ENCODE data around the gene RNU5D-1. TPM values are rescaled to one million over a fixed set of nuclear protein-coding genes. Genes with fewer than 3 reads are reported as not detected.

The RNU5D-1 gene
- total RNA-seq, 2 donors from 2014 or later, result not detected

- no peaks in the 10 kb centered on the region for H3K9me3 ChIP-seq (ENCODE audit: control insufficient read depth, low read length)
- Mint-ChIP-seq H3K27me3 (ENCODE audit: insufficient read depth) (peaks cover 9% of the 10 kb centered on the region), H3K4me3 (no peak overlapping the region), H3K4me1 (peaks cover 20% of the 10 kb centered on the region), H3K27ac (peak overlapping the region; percentile 98), H3K36me3 (ENCODE audit: low read depth) (no peaks in the 10 kb centered on the region), H3K9me3 (peaks cover under 1% of the 10 kb centered on the region)
- H3K4me1 ChIP-seq (ENCODE audit: control insufficient read depth, insufficient read depth, low read length), result peaks cover 10% of the 10 kb centered on the region
- peak; percentile 90 for DNase-seq
- H3K9ac ChIP-seq (ENCODE audit: extremely low read depth, low read length, poor library complexity, severe bottlenecking), result no peak overlapping the region
- TF ChIP-seq CTCF (conservative IDR thresholded peaks at IDR 0.05), result no peak
- no peaks in the 10 kb centered on the region for H3K27me3 ChIP-seq (ENCODE audit: control insufficient read depth, insufficient read depth, low read length, poor library complexity, severe bottlenecking)
- no peaks in the 10 kb centered on the region for H3K36me3 ChIP-seq (ENCODE audit: control insufficient read depth, insufficient read depth, low read length)
- WGBS, 2 experiments (ENCODE audit: insufficient coverage in 1 of 2, insufficient read length in 1 of 2), result 58 to 69% methylated on average over 7 to 12 of the region's 14 CpGs
- H3K27ac ChIP-seq (ENCODE audit: low read depth, low read length), result peak overlapping the region; percentile 79
- H3K4me3 ChIP-seq (ENCODE audit: low read length), result no peak overlapping the region
Measured at GRCh38 chr1:44721485-44722361, 9.2 kb downstream of the RNU5D-1 start.

GRCh38 chr1:44720281-44720680 lies 10.7 kb downstream of the RNU5D-1 start:
- peaks cover 9% of the 10 kb centered on the region for H3K27me3 Mint-ChIP-seq (ENCODE audit: insufficient read depth)
- H3K4me1 Mint-ChIP-seq, result peaks cover 10% of the 10 kb centered on the region
- peaks cover 7% of the 10 kb centered on the region for H3K4me1 ChIP-seq (ENCODE audit: control insufficient read depth, insufficient read depth, low read length)
- no peaks in the 10 kb centered on the region for H3K27me3 ChIP-seq (ENCODE audit: control insufficient read depth, insufficient read depth, low read length, poor library complexity, severe bottlenecking)
- H3K27ac Mint-ChIP-seq, result no peak overlapping the region
- no peaks in the 10 kb centered on the region for H3K36me3 Mint-ChIP-seq (ENCODE audit: low read depth)
- H3K4me3 Mint-ChIP-seq, result no peak overlapping the region
- H3K9ac ChIP-seq (ENCODE audit: extremely low read depth, low read length, poor library complexity, severe bottlenecking), result no peak overlapping the region
- no peaks in the 10 kb centered on the region for H3K36me3 ChIP-seq (ENCODE audit: control insufficient read depth, insufficient read depth, low read length)
- H3K4me3 ChIP-seq (ENCODE audit: low read length), result no peak overlapping the region
- no peak for TF ChIP-seq CTCF (conservative IDR thresholded peaks at IDR 0.05)
- DNase-seq, result no peak
- no peaks in the 10 kb centered on the region for H3K9me3 ChIP-seq (ENCODE audit: control insufficient read depth, low read length)
- H3K9me3 Mint-ChIP-seq, result no peaks in the 10 kb centered on the region
- H3K27ac ChIP-seq (ENCODE audit: low read depth, low read length), result no peak overlapping the region
- 69 to 71% methylated on average over 4 of the region's 4 CpGs for WGBS, 2 experiments (ENCODE audit: insufficient coverage in 1 of 2, insufficient read length in 1 of 2)

GRCh38 chr1:44719318-44719717 lies 11.7 kb downstream of the RNU5D-1 start:
- Histone ChIP-seq H3K4me1 (ENCODE audit: control insufficient read depth, insufficient read depth, low read length) (peaks cover 7% of the 10 kb centered on the region), H3K27me3 (ENCODE audit: control insufficient read depth, insufficient read depth, low read length, poor library complexity, severe bottlenecking) (no peaks in the 10 kb centered on the region), H3K9ac (ENCODE audit: extremely low read depth, low read length, poor library complexity, severe bottlenecking) (no peak overlapping the region), H3K36me3 (ENCODE audit: control insufficient read depth, insufficient read depth, low read length) (no peaks in the 10 kb centered on the region), H3K9me3 (ENCODE audit: control insufficient read depth, low read length) (no peaks in the 10 kb centered on the region), H3K4me3 (ENCODE audit: low read length) (no peak overlapping the region), H3K27ac (ENCODE audit: low read depth, low read length) (no peak overlapping the region)
- peaks cover 9% of the 10 kb centered on the region for H3K27me3 Mint-ChIP-seq (ENCODE audit: insufficient read depth)
- H3K36me3 Mint-ChIP-seq (ENCODE audit: low read depth), result no peaks in the 10 kb centered on the region
- H3K4me1 Mint-ChIP-seq, result peaks cover 5% of the 10 kb centered on the region
- no peak for TF ChIP-seq CTCF (conservative IDR thresholded peaks at IDR 0.05)
- peak; percentile 53 for DNase-seq
- no peak overlapping the region for H3K4me3 Mint-ChIP-seq
- 76 to 88% methylated on average over 5 of the region's 5 CpGs for WGBS, 2 experiments (ENCODE audit: insufficient coverage in 1 of 2, insufficient read length in 1 of 2)
- no peak overlapping the region for H3K27ac Mint-ChIP-seq
- no peaks in the 10 kb centered on the region for H3K9me3 Mint-ChIP-seq
